Esophagus squamous epithelium (tissue), 5 donors: ENCODE data around the gene MAGI1. TPM values are rescaled to one million over a fixed set of nuclear protein-coding genes. Genes with fewer than 3 reads are reported as not detected.
A peak's percentile ranks its signal among the peaks of the same experiment; 100 is the strongest.
"Not testable (repeated sequence)": the region's sequence is repeated elsewhere in the genome, so short reads cannot be mapped to it uniquely, and the experiment has no call there.

Experiments used
- DNase-seq: peaks from one replicate; lab custom pipeline; 2025; lab: John Stamatoyannopoulos, UW
- H3K27ac ChIP-seq, 4 donors: fragments of 200-600 bp; sonication (generic); one replicate each; pipeline ENCODE4 v1.5.1; 2016 to 2019; ENCODE audit warnings: mild to moderate bottlenecking in 1 of 4
- H3K27me3 ChIP-seq, 4 donors: fragments of 200-600 bp; sonication (generic); 1 replicate in 3 of 4; 2 replicates in 1 of 4; pipeline versions ENCODE4 v1.5.1 to v1.6.0; 2017 to 2021; ENCODE audit warnings: antibody characterized with exemption in 1 of 4
- H3K36me3 ChIP-seq, 3 donors: fragments of 200-600 bp; sonication (generic); one replicate each; pipeline ENCODE4 v1.5.1; 2016 to 2019
- H3K4me1 ChIP-seq, 3 donors: fragments of 200-600 bp; sonication (generic); one replicate each; pipeline ENCODE4 v1.5.1; 2017 to 2019
- H3K4me3 ChIP-seq, 4 donors: fragments of 200-600 bp; sonication (generic); 1 replicate in 3 of 4; 2 replicates in 1 of 4; pipeline ENCODE4 v1.5.1; 2016 to 2019; ENCODE audit warnings: mild to moderate bottlenecking in 2 of 4, moderate library complexity in 1 of 4
- H3K9me3 ChIP-seq, 3 donors: fragments of 200-600 bp; sonication (generic); one replicate each; pipeline ENCODE4 v1.5.1; 2016 to 2019
- CTCF ChIP-seq, 6 experiments: fragments of 450-650 bp in 4 of 6; fragments of 200-600 bp in 2 of 6; sonication (generic) in 2 of 6; IDR thresholded peaks; one replicate each; pipeline ENCODE4 v1.5.1; 2016 to 2019; ENCODE audit warnings: antibody characterized with exemption in 6 of 6, mild to moderate bottlenecking in 4 of 6, moderate library complexity in 4 of 6
- POLR2A ChIP-seq, 4 donors: fragments of 450-650 bp; IDR thresholded peaks; one replicate each; pipeline ENCODE4 v1.6.1; 2017; ENCODE audit warnings: antibody characterized with exemption in 4 of 4, mild to moderate bottlenecking in 4 of 4, moderate library complexity in 3 of 4
- WGBS, 2 donors: methylation state at CpG; one replicate each; pipeline ENCODE4 v1.1.5; 2018; 5-methylcytosine and 5-hydroxymethylcytosine counted together
- intact Hi-C: fragments of 100-400 bp; cut with DNase I; formaldehyde crosslinking; loops from one replicate; pipeline ENCODE4 v1.15.0; 2022
- total RNA-seq, 4 donors: library from RNA; depleted of rRNA; stranded (reverse); fragments of >200 nt; gene quantifications; one replicate each; pipeline ENCODE4 v1.1.0, GENCODE V29; 2016
- donor health status: DM: yes; HTN: yes; CAD: no.

Gene MAGI1
- total RNA-seq, 4 donors from 2014 or later: 12.0 to 28.2 (median 21.1) TPM

- TF ChIP-seq POLR2A (IDR thresholded peaks at IDR 0.05) (no peak), CTCF (IDR thresholded peaks at IDR 0.05) (no peak)
- Histone ChIP-seq H3K9me3 (no peaks in the 10 kb centered on the region), H3K4me1 (no peaks in the 10 kb centered on the region), H3K27me3 (no peaks in the 10 kb centered on the region), H3K4me3 (no peak overlapping the region), H3K36me3 (no peaks in the 10 kb centered on the region), H3K27ac (no peak overlapping the region)
- intact Hi-C loops: no loop called here
- no peak for DNase-seq
These were observed 9.3 kb upstream of the MAGI1 start for GRCh38 chr3:66048051-66048395.

- 40 to 48% methylated on average over 4 to 6 of the region's 6 CpGs for WGBS, 2 donors
- TF ChIP-seq CTCF (IDR thresholded peaks at IDR 0.05): no peak
- H3K27ac ChIP-seq: no peak overlapping the region
- no peaks in the 10 kb centered on the region for H3K36me3 ChIP-seq
- intact Hi-C loops: no loop called here
- H3K27me3 ChIP-seq: no peaks in the 10 kb centered on the region
- H3K4me1 ChIP-seq: no peaks in the 10 kb centered on the region
- no peak for DNase-seq
- no peaks in the 10 kb centered on the region for H3K9me3 ChIP-seq
- no peak overlapping the region for H3K4me3 ChIP-seq
These were observed 8.8 kb upstream of the MAGI1 start for GRCh38 chr3:66047311-66048050.

GRCh38 chr3:66046321-66046720, 7.6 kb upstream of the MAGI1 start:
- H3K4me1 ChIP-seq, H3K36me3 ChIP-seq, H3K4me3 ChIP-seq, DNase-seq, H3K27me3 ChIP-seq, H3K9me3 ChIP-seq, H3K27ac ChIP-seq, intact Hi-C loops: not testable (repeated sequence)
- 42 to 74% methylated on average over 2 of the region's 2 CpGs for WGBS, 2 donors

- H3K4me1 ChIP-seq: peaks cover 0 to 22% (median 3%) of the 10 kb centered on the region in 3 donors
- no peaks in the 10 kb centered on the region for H3K36me3 ChIP-seq
- no peak for DNase-seq
- intact Hi-C loops: no loop called here
- no peak overlapping the region for H3K4me3 ChIP-seq
- H3K27me3 ChIP-seq: peaks cover 0 to 29% (median 0%) of the 10 kb centered on the region in 4 donors
- H3K9me3 ChIP-seq: no peaks in the 10 kb centered on the region
- no peak for TF ChIP-seq CTCF (IDR thresholded peaks at IDR 0.05)
- no peak for TF ChIP-seq POLR2A (IDR thresholded peaks at IDR 0.05)
- no peak overlapping the region for H3K27ac ChIP-seq
These were observed 3.1 kb upstream of the MAGI1 start for GRCh38 chr3:66041828-66042227.

GRCh38 chr3:66041116-66041515, 2.4 kb upstream of the MAGI1 start:
- Histone ChIP-seq H3K27ac (no peak overlapping the region), H3K4me3 (no peak overlapping the region), H3K9me3 (no peaks in the 10 kb centered on the region), H3K4me1 (peaks cover 1 to 29% (median 9%) of the 10 kb centered on the region in 3 donors), H3K36me3 (no peaks in the 10 kb centered on the region), H3K27me3 (peaks cover 0 to 29% (median 0%) of the 10 kb centered on the region in 4 donors)
- no peak for TF ChIP-seq POLR2A (IDR thresholded peaks at IDR 0.05)
- no peak for TF ChIP-seq CTCF (IDR thresholded peaks at IDR 0.05)
- intact Hi-C loops: no loop called here
- no peak for DNase-seq
- 57 to 69% methylated on average over 1 of the region's 1 CpG for WGBS, 2 donors

- Histone ChIP-seq H3K9me3 (no peaks in the 10 kb centered on the region), H3K4me3 (peak overlapping the region; percentile 70 to 95 (median 79)), H3K27me3 (peaks cover 0 to 29% (median 0%) of the 10 kb centered on the region in 4 donors), H3K4me1 (peaks cover 8 to 41% (median 13%) of the 10 kb centered on the region in 3 donors), H3K27ac (peak overlapping the region; percentile 90 to 95 (median 92)), H3K36me3 (no peaks in the 10 kb centered on the region)
- no peak for DNase-seq
- intact Hi-C loops: no loop called here
- TF ChIP-seq POLR2A (IDR thresholded peaks at IDR 0.05): no peak
- no peak for TF ChIP-seq CTCF (IDR thresholded peaks at IDR 0.05)
- WGBS, 2 donors: 9% methylated on average over 4 of the region's 20 CpGs; no CpG with 5 or more reads in 1 of the 2 donors
These were observed 821 bp upstream of the MAGI1 start for GRCh38 chr3:66039590-66039887.
